Astrocyte of the cerebellum (primary cell): Measurements from ENCODE around the gene DAAM1.

Experiments
- DNase-seq: peaks from one replicate; pipeline ENCODE4 v3.0.0-alpha.2; 2011; ENCODE audit warnings: low read depth
- H3K4me3 ChIP-seq: 2 replicates; pipeline ENCODE4 v1.5.1; 2011; ENCODE audit warnings: mild to moderate bottlenecking, low read depth, low read length, moderate library complexity
- CTCF ChIP-seq: IDR thresholded peaks from 2 replicates; pipeline ENCODE4 v1.5.1; 2012; ENCODE audit warnings: low read length, low read depth, moderate library complexity, mild to moderate bottlenecking; ENCODE audit errors: missing control alignments
- in situ Hi-C: cut with HindIII; loops from 2 replicates; pipeline ENCODE4 v1.10.0; 2017; ENCODE audit warnings: low sequenced_read_pairs

DAAM1 gene

GRCh38 chr14:59415836-59416602, 227.6 kb downstream of the DAAM1 start:
- no peak for TF ChIP-seq CTCF
- DNase-seq: no peak
- in situ Hi-C loops: no loop called here
- no peak overlapping the region for H3K4me3 ChIP-seq

- no peak overlapping the region for H3K4me3 ChIP-seq
- in situ Hi-C loops: no loop called here
- TF ChIP-seq CTCF: no peak
- DNase-seq: no peak
Observed at GRCh38 chr14:59417311-59417710, 228.8 kb downstream of the DAAM1 start.

- DNase-seq: no peak
- in situ Hi-C loops: no loop called here
- no peak overlapping the region for H3K4me3 ChIP-seq
- TF ChIP-seq CTCF: no peak
Observed at GRCh38 chr14:59419303-59419702, 230.8 kb downstream of the DAAM1 start.
